H1 (cell line): Measurements from ENCODE around the gene KPNA3. TPM values are rescaled to one million over a fixed set of nuclear protein-coding genes. Genes with fewer than 3 reads are reported as not detected.

Source experiments
- HDAC2 ChIP-seq, 2 experiments: fragments of 300-600 bp in 1 of 2; sonication (generic) in 1 of 2; IDR thresholded peaks; 2 replicates each; pipeline ENCODE4 v1.6.1; 2011 to 2012; ENCODE audit warnings: low read depth in 2 of 2, low read length in 2 of 2, mild to moderate bottlenecking in 2 of 2, moderate library complexity in 2 of 2, borderline replicate concordance in 1 of 2, inconsistent platforms in 1 of 2
- RAD21 ChIP-seq, 2 experiments: IDR thresholded peaks in 1 of 2; conservative IDR thresholded peaks in 1 of 2; 2 replicates each; pipeline ENCODE4 v1.6.1; 2011; ENCODE audit warnings: low read depth in 2 of 2, low read length in 2 of 2, improper control_type of control experiment in 1 of 2, inconsistent platforms in 1 of 2, mild to moderate bottlenecking in 1 of 2, moderate library complexity in 1 of 2
- SUZ12 ChIP-seq: fragments of 200-600 bp; sonication (generic); IDR thresholded peaks from 2 replicates; pipeline ENCODE4 v1.6.1; 2012; ENCODE audit warnings: mild to moderate bottlenecking, inconsistent platforms, low read length, moderate library complexity, mixed read lengths
- polyA plus RNA-seq, 7 experiments: library from polyadenylated mRNA; depleted of rRNA in 3 of 7; stranded (reverse) in 5 of 7; unstranded in 2 of 7; fragments of >200 nt in 5 of 7; fragments of 200-250 nt in 2 of 7; gene quantifications; 1 replicate in 5 of 7; 2 replicates in 1 of 7; 4 replicates in 1 of 7; pipeline versions ENCODE4 v1.2.1 to v1.2.3, GENCODE V29; 2011 to 2013; ENCODE audit warnings: missing spikeins in 2 of 7, mixed read lengths in 2 of 7
- total RNA-seq: library from RNA; stranded (reverse); fragmentation: NEBNext Ultra II Directional; extraction: Animal tissue kit (Norgen Biotek cat#: 25700); gene quantifications from 2 replicates; pipeline ENCODE4 v1.2.1, GENCODE V29; 2021

Gene KPNA3
- total and polyA plus RNA-seq, 2 of the 8 experiments (the other 6 are each of a cell fraction or from before 2014, with no cell fraction given) = 21.4 to 63.2 TPM

DNA sequence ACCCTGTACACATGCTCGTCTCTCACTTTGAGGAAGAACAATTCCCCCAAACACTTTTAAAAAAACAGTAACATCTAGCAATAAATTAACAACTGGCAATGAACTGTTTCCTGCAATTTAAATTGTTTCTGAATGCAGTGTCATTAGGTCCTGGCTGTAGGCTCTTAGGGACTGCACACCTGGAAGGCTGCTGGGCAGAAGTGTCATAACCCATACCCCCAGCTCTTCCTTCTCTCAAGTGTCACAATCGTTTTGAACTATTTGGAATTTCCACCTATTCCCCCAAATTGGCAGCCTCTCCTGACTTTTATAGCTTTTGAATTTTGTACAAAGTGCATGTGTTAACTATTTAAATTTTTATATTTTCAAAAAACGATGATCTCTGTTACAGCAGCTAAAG, 38.2 kb upstream of the KPNA3 start (continued):
- TF ChIP-seq RAD21 (IDR thresholded peaks at IDR 0.05 in 1 of 2, conservative IDR thresholded peaks at IDR 0.05 in 1 of 2; ENCODE audit: low read depth in 2 of 2, low read length in 2 of 2) (no peak), SUZ12 (no peak), HDAC2 (IDR thresholded peaks at IDR 0.05; ENCODE audit: borderline replicate concordance in 1 of 2, low read depth in 2 of 2, low read length in 2 of 2) (no peak)
- TF ChIP-seq, all 59 proteins: peak for 0
